ENCODE measurements around the gene NUMB.
A peak's percentile ranks its signal among the peaks of the same experiment; 100 is the strongest.

The NUMB gene

DNA sequence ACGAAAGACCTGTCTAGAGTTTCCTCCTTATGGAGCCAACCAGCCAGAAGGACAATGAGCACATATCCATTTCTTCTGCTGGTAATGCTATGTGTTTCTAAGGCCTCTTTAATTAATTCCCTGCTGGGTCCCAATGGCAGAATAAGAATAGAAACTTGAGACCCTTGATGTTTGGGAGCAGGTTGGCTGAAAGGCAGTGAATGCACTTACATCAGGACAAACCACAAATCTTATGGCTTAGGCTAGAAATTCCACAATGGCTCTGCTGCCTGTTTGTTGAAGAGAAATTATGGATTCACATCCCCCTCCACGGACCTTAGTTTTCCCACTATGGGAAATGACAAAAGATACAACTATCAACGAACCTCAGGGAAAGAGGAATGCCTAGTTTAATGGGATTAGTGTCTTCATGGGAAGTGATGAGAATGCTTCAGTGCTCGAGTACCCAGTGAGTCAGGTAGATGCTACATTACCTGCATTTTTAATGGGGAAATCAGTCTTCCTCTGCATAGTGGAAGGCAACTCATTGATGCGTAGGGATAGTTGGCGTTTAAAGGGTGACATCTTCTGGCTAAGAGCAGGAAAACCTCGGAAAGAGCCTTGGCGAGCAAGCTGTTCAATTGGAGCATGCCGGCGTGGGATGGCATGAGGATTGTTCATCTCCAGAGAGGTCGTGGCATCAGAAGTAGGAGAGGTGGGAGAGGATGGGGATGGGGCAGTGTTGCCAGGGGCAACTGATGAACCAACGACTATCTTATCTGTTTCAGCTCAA is 174.6 kb downstream of the NUMB start:
- no peak for DNase-seq

DNA sequence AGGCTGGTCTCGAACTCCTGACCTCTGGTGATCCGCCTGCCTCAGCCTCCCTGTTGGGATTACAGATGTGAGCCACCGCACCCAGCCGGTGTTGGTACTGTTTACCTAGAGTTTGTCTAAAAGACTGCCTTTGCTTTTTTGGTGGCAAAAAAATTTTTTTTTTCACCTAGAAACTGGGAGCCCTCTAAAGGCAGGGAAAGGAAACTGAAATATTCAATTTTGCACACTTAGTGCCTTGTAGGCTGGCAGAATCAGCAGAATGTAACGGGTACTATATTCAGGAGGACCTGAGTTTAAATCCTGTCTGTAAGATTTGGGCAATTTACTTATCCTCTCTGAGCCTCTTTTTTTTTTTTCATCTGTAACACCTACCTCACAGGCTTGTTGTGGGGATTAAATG is 177.4 kb downstream of the NUMB start:
- DNase-seq: no peak

DNA sequence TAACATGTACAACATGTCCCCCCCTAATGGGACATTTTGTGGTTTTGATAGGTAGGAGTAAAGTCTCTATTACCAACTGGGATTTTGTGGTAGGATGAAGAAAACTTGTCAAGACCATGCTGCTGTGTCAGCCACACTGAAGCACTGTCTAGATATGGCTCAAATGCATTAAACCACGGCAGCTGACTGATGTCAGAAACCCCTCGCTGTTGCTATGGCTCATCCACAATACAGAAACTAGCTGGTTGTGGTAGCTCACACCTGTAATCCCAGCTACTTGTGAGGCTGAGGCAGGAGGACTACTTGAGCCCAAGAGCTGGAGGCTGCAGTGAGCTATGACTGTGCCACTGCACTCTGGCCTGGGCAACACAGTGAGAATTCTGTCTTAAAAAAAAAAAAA is 181.0 kb downstream of the NUMB start:
- DNase-seq: no peak

DNA sequence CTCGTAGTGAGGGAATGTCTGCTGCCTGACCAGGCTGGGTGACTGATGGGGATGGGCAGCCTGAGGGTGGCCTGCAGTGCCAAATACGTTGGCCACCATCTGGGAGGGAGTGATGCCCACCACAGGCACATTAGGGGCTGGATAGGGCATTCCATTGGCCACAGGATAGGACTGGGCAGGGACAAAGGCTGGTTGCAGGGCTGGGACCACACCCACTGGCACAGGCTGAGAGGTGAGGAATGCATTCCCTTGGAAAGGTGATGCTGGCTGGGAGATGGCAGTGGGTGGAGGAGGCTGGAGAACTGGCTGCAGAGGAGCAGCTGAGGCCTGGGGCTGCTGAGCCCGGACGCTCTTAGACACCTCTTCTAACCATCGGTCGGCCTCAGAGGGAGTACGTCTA is 181.5 kb downstream of the NUMB start:
- no peak for DNase-seq

DNA sequence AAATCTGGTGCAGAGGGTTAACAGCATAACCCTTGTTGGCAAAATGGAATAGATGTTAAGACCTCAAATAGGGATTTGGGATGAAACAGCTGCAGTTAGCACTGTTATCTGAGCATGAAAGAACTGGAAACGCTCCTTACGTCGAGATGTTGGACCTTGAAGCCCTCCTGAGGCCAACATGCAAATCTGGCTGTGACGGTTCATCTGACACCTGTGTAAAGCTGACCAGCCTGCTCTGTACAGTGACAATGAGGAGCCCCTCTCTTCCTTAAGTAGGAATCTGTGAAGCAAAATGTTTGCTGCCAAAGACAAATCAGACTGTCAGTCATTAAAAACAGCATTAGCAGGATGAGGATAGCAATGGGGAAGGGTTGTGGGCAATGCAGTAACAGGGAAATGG is 184.5 kb downstream of the NUMB start:
- no peak for DNase-seq

DNA sequence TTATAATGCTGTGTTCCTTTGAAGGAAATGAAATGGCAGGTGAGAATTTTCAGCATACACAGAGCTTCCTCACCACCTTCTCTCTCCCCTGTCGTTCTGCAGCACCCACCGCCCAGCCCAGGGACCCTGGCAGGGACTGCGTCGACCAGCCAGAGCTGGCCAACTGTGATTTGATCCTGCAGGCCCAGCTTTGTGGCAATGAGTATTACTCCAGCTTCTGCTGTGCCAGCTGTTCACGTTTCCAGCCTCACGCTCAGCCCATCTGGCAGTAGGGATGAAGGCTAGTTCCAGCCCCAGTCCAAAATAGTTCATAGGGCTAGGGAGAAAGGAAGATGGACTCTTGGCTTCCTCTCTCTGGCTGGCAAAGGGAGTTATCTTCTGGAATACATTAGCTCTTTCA is 186.0 kb downstream of the NUMB start:
- DNase-seq: no peak

DNA sequence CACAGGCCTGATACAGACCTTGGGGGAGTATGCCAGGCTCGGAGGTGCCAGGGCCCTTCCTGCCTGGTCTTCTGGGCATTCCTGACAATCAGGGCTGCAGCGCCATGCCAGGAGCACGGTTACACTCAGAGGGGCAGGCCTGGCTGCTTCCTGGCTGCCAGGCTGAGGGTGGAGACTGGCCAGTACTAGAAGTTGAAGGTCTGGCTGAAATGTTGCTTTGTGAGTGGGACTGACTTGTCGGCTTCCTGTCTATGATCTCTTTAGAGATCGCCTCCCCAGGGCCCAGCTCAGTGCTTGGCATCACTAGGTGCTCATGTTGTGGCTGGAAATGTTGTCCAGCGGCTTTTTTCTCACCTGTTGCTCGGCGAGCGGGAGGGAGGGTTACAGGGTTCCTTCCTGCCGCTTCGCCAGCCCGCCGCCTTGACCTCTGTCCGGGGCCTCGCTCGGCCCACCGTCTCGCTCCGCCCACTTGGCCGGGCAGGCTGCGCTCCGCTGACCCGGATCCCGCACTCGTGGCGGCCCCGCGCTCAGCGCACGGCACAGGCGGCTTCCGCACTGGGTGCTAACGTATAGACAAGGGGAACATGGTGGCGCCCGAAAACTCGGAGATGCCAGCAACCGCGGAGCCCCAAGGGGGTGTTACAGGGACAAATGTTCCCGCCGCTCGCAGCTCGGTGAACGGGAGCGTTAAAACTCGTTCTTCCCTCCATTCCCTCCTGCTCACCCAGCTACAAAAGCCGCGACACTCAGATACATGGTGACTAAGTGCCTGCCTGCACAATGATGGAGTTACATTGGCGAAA is 188.4 kb downstream of the NUMB start:
- DNase-seq: peak; percentile 48

DNA sequence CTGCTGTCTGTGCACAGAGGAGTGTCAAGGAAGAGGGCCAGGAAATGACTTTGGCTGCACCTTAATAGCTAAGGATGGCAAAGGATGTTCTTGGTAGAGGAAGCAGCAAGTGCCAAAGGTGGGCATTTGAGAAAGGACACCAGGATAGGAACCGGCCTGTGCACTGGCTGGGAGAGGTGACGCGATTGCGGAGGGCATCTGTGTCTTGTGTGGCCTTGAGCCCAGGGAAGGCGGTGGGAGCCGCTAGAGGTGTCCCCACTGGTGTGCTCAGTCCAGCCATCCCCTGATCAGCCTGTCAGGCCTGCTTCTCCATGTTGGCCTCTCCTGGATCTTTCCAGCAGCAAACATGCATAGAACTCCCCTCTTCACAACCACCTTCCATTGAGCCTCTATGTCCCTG is 190.9 kb downstream of the NUMB start:
- no peak for DNase-seq

DNA sequence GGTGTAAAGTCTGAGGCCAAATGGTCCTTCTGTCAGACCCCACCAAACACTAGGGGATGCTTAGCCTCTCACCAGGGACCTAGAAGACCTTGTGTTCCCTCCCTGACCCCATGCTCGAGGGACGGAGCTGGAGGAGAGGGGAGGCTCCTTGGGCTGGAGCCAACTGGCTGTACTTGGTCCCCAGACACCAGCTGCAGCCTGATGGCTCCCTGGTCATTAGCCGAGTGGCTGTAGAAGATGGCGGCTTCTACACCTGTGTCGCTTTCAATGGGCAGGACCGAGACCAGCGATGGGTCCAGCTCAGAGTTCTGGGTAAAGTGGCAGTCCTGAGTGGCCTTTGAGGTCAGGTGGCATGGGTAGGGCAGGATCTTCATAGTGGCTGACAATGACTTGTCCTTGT is 192.0 kb downstream of the NUMB start:
- no peak for DNase-seq

DNA sequence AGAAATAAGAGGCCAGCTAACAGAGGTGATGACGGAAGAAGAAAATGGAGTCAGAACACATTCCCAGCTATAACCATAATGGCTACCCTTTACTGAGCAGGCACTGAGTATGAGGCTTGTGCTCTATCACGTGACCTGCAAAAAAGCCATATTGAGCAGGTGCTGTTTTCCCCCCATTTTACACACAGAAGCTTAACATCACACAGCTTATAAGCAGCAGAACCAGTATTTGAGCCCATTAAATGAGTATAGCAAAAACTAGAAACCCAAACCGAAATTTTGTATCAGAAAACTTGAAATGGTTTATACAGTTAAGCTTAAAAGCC is 192.7 kb downstream of the NUMB start:
- no peak for DNase-seq

DNA sequence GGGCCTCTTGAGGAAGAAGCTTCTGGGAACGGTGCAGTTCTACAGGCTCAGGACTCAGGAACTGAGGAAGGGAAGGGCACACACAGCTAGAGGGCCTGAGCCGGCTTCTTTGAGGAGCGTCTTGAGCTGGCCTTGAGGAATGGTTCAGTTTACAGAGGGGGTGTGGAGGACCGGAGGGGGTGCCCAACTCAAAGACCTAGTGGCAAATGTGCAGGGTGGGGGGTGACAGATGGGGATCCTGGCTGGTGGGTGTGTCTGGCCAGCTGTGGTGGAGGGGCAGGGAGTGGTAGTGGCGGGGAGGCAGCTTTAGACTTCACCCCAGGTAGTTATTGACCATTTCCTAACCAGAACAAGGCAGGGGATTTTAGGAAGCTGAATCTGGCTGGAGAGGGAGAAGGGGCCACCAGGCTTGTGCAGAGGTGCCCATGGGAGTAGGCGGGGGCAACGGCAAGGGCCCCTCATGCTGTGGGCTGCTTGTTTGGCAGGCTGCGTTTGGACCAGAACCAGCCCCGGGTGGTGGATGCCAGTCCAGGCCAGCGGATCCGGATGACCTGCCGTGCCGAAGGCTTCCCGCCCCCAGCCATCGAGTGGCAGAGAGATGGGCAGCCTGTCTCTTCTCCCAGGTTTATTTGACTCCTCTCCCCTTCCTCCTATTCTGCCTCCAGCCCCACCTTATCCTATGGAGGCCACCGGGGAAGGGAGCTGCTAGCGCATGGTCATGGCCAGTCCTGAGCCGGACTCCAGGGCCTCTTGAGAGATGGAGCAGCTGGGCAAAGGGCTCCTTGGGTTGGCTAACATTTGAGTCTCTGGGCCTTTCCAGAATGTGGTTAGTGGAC is 193.2 kb downstream of the NUMB start:
- DNase-seq: no peak

DNA sequence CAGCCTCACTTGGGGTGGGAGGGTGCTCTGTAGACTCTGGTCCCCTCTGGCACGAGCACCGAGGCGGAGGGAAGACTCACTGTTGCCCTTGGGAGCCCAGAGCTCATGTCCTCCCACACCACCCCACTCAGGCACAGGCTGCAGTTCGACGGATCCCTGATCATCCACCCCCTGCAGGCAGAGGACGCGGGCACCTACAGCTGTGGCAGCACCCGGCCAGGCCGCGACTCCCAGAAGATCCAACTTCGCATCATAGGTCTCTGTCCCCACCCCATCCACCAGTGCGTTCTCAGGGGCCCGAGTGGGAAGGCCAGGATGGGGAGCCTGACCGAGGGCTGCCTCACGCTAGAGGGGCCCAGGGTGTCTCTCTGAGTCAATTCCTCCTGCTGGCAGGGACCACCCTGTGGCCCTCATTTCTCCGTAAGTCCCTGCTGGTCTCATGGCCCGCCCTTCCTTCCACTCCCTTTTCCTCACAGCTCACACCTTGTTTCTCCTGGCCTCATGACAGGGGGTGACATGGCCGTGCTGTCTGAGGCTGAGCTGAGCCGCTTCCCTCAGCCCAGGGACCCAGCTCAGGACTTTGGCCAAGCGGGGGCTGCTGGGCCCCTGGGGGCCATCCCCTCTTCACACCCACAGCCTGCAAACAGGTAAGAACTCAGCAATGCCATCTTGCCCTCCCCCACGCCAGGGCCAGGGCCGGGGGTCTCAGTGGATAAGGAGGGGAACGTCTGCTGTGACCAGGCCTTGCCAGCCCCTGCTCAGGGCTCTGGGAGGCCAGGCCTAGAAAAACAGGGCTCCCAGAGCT is 194.1 kb downstream of the NUMB start:
- DNase-seq: no peak

DNA sequence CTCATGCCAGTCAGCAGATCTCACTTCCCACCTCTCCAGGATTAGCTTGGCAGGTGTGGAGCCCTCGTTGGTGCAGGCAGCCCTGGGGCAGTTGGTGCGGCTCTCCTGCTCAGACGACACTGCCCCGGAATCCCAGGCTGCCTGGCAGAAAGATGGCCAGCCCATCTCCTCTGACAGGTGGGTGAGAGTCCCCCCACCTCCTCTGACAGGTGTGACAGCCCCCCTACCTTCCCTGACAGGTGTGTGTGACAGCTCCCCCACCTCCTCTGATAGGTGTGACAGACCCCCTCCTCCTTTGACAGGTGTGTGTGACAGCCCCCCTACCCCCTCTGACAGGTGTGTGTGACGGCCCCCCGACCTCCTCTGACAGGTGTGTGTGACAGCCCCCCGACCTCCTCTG is 194.7 kb downstream of the NUMB start:
- no peak for DNase-seq

DNA sequence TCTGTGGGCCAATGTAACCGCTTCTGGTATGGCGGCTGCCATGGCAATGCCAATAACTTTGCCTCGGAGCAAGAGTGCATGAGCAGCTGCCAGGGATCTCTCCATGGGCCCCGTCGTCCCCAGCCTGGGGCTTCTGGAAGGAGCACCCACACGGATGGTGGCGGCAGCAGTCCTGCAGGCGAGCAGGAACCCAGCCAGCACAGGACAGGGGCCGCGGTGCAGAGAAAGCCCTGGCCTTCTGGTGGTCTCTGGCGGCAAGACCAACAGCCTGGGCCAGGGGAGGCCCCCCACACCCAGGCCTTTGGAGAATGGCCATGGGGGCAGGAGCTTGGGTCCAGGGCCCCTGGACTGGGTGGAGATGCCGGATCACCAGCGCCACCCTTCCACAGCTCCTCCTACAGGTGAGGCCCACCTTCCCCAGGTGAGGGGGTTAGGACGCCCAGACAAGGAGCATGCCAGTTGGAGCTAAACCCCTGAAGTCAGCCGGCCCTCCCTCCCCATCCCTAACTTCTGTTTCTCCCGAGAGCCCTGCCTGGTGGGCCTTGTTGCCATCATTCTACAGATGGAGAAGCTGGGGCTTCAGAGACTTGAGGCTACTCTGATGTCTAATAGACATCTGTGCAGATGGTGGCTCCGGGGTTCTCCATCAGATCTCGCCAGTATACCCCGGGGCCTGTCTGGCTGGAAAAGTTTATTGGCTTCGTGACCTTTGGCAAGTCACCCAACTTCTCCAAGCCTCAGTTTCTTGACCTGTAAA is 195.7 kb downstream of the NUMB start:
- DNase-seq: no peak

GRCh38 chr14:73261520-73262426 is 196.6 kb downstream of the NUMB start:
- no peak for DNase-seq

DNA sequence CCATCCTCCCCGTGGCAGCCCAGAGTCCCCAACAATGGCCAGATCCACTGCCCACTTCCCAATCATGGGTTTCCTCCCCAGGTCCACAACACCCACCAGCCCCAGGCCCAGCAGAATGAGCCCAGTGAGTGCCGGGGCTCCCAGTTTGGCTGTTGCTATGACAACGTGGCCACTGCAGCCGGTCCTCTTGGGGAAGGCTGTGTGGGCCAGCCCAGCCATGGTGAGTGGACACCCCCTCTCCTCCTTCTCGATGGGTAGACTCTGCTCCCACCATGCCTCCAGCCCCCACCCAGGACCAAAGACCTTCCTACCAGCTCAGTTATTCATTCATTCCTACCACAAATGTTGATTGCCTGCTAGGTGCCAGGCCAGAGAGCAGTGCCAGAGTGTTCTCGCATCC is 197.3 kb downstream of the NUMB start:
- DNase-seq: no peak

- no peak for DNase-seq
These were observed 197.8 kb downstream of the NUMB start for GRCh38 chr14:73260574-73260973.

- no peak for DNase-seq
These were observed 198.5 kb downstream of the NUMB start for GRCh38 chr14:73259837-73260236.

DNA sequence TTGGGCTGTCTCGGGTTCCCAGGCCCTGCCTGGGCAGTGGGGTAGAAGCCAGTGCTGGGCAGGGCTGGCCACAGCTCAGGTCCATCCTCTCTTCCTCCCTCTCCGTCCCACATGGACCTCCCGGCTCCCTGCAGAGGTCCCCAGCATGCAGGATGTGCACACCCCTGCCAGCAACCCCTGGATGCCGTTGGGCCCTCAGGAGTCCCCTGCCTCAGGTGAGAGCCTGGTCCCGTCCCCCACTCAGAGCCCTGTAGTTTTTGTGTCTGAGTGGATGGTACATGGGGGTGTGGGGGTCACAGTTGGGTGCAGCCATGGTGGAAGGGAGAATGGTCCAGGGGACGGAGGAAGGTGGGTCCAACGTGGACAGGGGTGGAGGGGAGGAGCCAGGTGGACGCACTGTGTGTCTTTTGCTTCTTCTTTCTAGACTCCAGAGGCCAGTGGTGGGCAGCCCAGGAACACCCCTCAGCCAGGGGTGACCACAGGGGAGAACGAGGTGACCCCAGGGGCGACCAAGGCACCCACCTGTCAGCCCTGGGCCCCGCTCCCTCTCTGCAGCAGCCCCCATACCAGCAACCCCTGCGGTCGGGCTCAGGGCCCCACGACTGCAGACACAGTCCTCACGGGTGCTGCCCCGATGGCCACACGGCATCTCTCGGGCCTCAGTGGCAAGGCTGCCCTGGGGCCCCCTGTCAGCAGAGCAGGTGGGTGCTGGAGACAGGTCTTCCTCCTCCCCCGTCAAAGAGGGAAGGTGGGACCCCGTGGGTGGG is 199.3 kb downstream of the NUMB start:
- DNase-seq: no peak

GRCh38 chr14:73258076-73258475 is 200.3 kb downstream of the NUMB start:
- DNase-seq: no peak

All from hematopoietic multipotent progenitor cell treated with erythropoietin and hydrocortisone succinate and interleukin-3 and kit ligand, for 4 days (in vitro differentiated cells).